K562 (cell line): ENCODE measurements around the gene MYL11. TPM values are rescaled to one million over a fixed set of nuclear protein-coding genes. Genes with fewer than 3 reads are reported as not detected.

Experiments
- CCNT2 ChIP-seq: IDR thresholded peaks from 2 replicates; pipeline ENCODE4 v1.6.1; 2011; ENCODE audit warnings: borderline replicate concordance, low read depth, mild to moderate bottlenecking, moderate library complexity, mixed read lengths, low read length; ENCODE audit not compliant: insufficient read length; ENCODE audit errors: extremely low read depth
- CREB5 ChIP-seq: fragments of 250-450 bp; sonication (Bioruptor Pico); IDR thresholded peaks from 2 replicates; pipeline ENCODE4 v1.5.0; 2020; ENCODE audit warnings: mild to moderate bottlenecking
- DPF2 ChIP-seq: fragments of 450-650 bp; IDR thresholded peaks from 2 replicates; pipeline ENCODE4 v1.6.1; 2016
- EGR1 ChIP-seq: fragments of 450-650 bp; conservative IDR thresholded peaks from 2 replicates; pipeline ENCODE4 v1.6.1; 2017; ENCODE audit warnings: mild to moderate bottlenecking
- KLF1 ChIP-seq: fragments of 450-650 bp; IDR thresholded peaks from 2 replicates; pipeline ENCODE4 v1.6.1; 2016; ENCODE audit warnings: missing genetic modification characterization, missing compliant biosample characterization
- MAFK ChIP-seq: IDR thresholded peaks from 2 replicates; pipeline ENCODE4 v1.6.1; 2011; ENCODE audit warnings: low read length, improper control_type of control experiment
- MBD2 ChIP-seq: sonication (generic); IDR thresholded peaks from 2 replicates; pipeline ENCODE4 v1.6.1; 2016; ENCODE audit warnings: low read depth, borderline replicate concordance
- NFE2 ChIP-seq: IDR thresholded peaks from 2 replicates; pipeline ENCODE4 v1.6.1; 2014; ENCODE audit warnings: antibody characterized with exemption, low read depth
- NONO ChIP-seq, 2 experiments: fragments of 200-400 bp in 1 of 2; fragments of 450-650 bp in 1 of 2; formaldehyde crosslinking in 1 of 2; IDR thresholded peaks; 2 replicates each; pipeline ENCODE4 v1.6.1; 2017; ENCODE audit warnings: low read depth in 2 of 2, mild to moderate bottlenecking in 2 of 2, moderate library complexity in 2 of 2, low read length in 1 of 2
- SUPT5H ChIP-seq: fragments of 450-650 bp; IDR thresholded peaks from 2 replicates; pipeline ENCODE4 v1.6.1; 2016
- THRAP3 ChIP-seq: fragments of 450-650 bp; IDR thresholded peaks from 2 replicates; pipeline ENCODE4 v1.6.1; 2016; ENCODE audit warnings: mild to moderate bottlenecking, inconsistent platforms, borderline replicate concordance
- ZFX ChIP-seq: sonication (generic); formaldehyde crosslinking; IDR thresholded peaks from 2 replicates; pipeline ENCODE4 v1.8.0; 2022; ENCODE audit warnings: mild to moderate bottlenecking, missing genetic modification reagents, moderate library complexity
- ZNF140 ChIP-seq: fragments of 250-450 bp; sonication (Bioruptor Pico); IDR thresholded peaks from 2 replicates; pipeline ENCODE4 v1.8.0; 2021; ENCODE audit warnings: moderate library complexity, mild to moderate bottlenecking, inconsistent platforms
- ZNF143 ChIP-seq: sonication (generic); formaldehyde crosslinking; IDR thresholded peaks from 2 replicates; pipeline ENCODE4 v1.9.0; 2022; ENCODE audit warnings: mild to moderate bottlenecking, missing genetic modification reagents
- ZNF174 ChIP-seq: fragments of 250-450 bp; sonication (Bioruptor Pico); IDR thresholded peaks from 2 replicates; pipeline ENCODE4 v1.4.0; 2020; ENCODE audit warnings: mild to moderate bottlenecking
- ZNF609 ChIP-seq: sonication (generic); formaldehyde crosslinking; IDR thresholded peaks from 2 replicates; pipeline ENCODE4 v1.8.1; 2023; ENCODE audit warnings: missing genetic modification reagents, mild to moderate bottlenecking, borderline replicate concordance
- polyA plus RNA-seq, 8 experiments: library from polyadenylated mRNA; depleted of rRNA in 4 of 8; stranded (reverse) in 5 of 8; unstranded in 3 of 8; fragments of >200 nt; fragmentation: Nextera tagmentation in 2 of 8; fragmentation: Illumina TruSeq in 1 of 8; extraction: Ambion mirVana in 2 of 8; extraction: Trizol in 1 of 8; gene quantifications; 2 replicates each; pipeline versions ENCODE4 v1.2.1 to v1.2.3, GENCODE V29; 2011 to 2014; ENCODE audit warnings: inconsistent platforms in 1 of 8, missing spikeins in 1 of 8
- total RNA-seq, 7 experiments: library from RNA; depleted of rRNA in 6 of 7; stranded (reverse); fragments of >200 nt in 6 of 7; fragmentation: Illumina TruSeq in 2 of 7; extraction: Trizol in 2 of 7; gene quantifications; 2 replicates each; pipeline versions ENCODE4 v1.2.1 to v1.2.3, GENCODE V29; 2011 to 2021; ENCODE audit warnings: low replicate concordance in 1 of 7
- TF ChIP-seq, protein P1 (sequence below): fragments of 250-450 bp; sonication (Bioruptor Pico); IDR thresholded peaks from 2 replicates; pipeline ENCODE4 v1.9.0; 2021; ENCODE audit warnings: mild to moderate bottlenecking, inconsistent platforms
- TF ChIP-seq, protein P2 (sequence below), 2 experiments: fragments of 450-650 bp; conservative IDR thresholded peaks; 2 replicates each; pipeline ENCODE4 v1.6.1; 2017; ENCODE audit warnings: mild to moderate bottlenecking in 2 of 2, moderate library complexity in 2 of 2

Gene MYL11
- total and polyA plus RNA-seq, 9 of the 15 experiments (the other 6 are each of a cell fraction or from before 2014, with no cell fraction given): 0.31 to 1.5 (median 0.73) TPM; not detected in 4

GRCh38 chr16:30407102-30407803 is 32.7 kb downstream of the MYL11 start, which contains the start of gene ZNF771 (continued):
- TF ChIP-seq ZNF609 (CRISPR knock-in tag) (no peak; the same call in 1 of the 2 replicates), ZNF143 (CRISPR knock-in tag) (0 out of 2 replicates have a peak, but pooled peaks have one; percentile 18), KLF1 (tag) (peak; percentile 59; the same call in 1 of the 2 replicates), DPF2 (peak; percentile 63), CREB5 (no peak), SUPT5H (peak; percentile 82), NFE2 (peak; percentile 84), ZNF174 (CRISPR knock-in tag) (no peak), MBD2 (peak; percentile 46; the same call in 1 of the 2 replicates), ZNF140 (CRISPR knock-in tag) (no peak), THRAP3 (no peak), CCNT2 (peak; percentile 86), ZFX (peak; percentile 97), EGR1 (peak; percentile 88), MAFK (peak; percentile 19; the same call in 1 of the 2 replicates), NONO (IDR thresholded peaks at IDR 0.05; ENCODE audit: low read depth in 2 of 2, low read length in 1 of 2) (peak in 1 of 2 experiments; percentile 25; a peak in 1 of 4 replicates)
- TF ChIP-seq, protein P1, sequence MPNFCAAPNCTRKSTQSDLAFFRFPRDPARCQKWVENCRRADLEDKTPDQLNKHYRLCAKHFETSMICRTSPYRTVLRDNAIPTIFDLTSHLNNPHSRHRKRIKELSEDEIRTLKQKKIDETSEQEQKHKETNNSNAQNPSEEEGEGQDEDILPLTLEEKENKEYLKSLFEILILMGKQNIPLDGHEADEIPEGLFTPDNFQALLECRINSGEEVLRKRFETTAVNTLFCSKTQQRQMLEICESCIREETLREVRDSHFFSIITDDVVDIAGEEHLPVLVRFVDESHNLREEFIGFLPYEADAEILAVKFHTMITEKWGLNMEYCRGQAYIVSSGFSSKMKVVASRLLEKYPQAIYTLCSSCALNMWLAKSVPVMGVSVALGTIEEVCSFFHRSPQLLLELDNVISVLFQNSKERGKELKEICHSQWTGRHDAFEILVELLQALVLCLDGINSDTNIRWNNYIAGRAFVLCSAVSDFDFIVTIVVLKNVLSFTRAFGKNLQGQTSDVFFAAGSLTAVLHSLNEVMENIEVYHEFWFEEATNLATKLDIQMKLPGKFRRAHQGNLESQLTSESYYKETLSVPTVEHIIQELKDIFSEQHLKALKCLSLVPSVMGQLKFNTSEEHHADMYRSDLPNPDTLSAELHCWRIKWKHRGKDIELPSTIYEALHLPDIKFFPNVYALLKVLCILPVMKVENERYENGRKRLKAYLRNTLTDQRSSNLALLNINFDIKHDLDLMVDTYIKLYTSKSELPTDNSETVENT (CRISPR knock-in tag): peak; percentile 9; the same call in 1 of the 2 replicates
- TF ChIP-seq, protein P2, sequence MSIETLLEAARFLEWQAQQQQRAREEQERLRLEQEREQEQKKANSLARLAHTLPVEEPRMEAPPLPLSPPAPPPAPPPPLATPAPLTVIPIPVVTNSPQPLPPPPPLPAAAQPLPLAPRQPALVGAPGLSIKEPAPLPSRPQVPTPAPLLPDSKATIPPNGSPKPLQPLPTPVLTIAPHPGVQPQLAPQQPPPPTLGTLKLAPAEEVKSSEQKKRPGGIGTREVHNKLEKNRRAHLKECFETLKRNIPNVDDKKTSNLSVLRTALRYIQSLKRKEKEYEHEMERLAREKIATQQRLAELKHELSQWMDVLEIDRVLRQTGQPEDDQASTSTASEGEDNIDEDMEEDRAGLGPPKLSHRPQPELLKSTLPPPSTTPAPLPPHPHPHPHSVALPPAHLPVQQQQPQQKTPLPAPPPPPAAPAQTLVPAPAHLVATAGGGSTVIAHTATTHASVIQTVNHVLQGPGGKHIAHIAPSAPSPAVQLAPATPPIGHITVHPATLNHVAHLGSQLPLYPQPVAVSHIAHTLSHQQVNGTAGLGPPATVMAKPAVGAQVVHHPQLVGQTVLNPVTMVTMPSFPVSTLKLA (conservative IDR thresholded peaks at IDR 0.05): peak; percentile 99 to 100
